Measurements from ENCODE around the gene ARHGAP19. TPM values are rescaled to one million over a fixed set of nuclear protein-coding genes. Genes with fewer than 3 reads are reported as not detected.

Gene ARHGAP19
- total and polyA plus RNA-seq, 2 of the 8 experiments (the other 6 are each of a cell fraction or from before 2014, with no cell fraction given), result 13.3 to 32.1 TPM

DNA sequence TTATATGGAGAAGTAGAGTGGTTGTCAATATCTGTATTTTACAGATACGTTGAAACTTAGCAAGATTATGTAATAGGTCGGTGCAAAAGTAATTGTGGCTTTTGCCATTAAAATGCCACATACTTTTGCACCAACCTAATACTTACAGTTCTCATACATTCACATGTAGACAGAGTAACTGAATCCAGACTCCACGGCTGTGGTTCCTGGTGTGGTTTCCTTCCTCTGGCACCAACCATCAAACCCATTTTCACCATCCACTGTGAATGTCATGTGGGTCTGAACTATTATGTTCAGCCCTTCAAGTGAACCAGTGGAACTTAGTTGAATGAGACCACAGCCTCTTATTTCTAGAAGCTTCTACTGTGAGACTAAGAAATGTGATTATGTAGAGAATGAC is 75.1 kb downstream of the ARHGAP19 start:
- POLR2A ChIA-PET (ENCODE audit: partially characterized antibody), result no interaction called here
- H3K14ac ChIP-seq (ENCODE audit: insufficient read length), result no peak overlapping the region
- WGBS, 2 experiments (ENCODE audit: extremely low coverage in 1 of 2, insufficient coverage in 1 of 2, insufficient read length in 1 of 2, insufficient replicate concordance in 2 of 2, low coverage in 1 of 2, low lambda C conversion rate in 2 of 2, missing lambda C conversion rate in 1 of 2), result 80% methylated on average over 3 of the region's 3 CpGs; no CpG with 5 or more reads in 1 of the 2 experiments
- TF ChIP-seq, protein P1, sequence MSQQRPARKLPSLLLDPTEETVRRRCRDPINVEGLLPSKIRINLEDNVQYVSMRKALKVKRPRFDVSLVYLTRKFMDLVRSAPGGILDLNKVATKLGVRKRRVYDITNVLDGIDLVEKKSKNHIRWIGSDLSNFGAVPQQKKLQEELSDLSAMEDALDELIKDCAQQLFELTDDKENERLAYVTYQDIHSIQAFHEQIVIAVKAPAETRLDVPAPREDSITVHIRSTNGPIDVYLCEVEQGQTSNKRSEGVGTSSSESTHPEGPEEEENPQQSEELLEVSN (IDR thresholded peaks at IDR 0.05), result no peak
- TF ChIP-seq JUND (IDR thresholded peaks at IDR 0.05; ENCODE audit: low read length), result no peak
- no peak for TF ChIP-seq RXRA (IDR thresholded peaks at IDR 0.05; ENCODE audit: insufficient read depth, low read depth, low read length)
- no peak for TF ChIP-seq SUZ12 (IDR thresholded peaks at IDR 0.05; ENCODE audit: low read length)
- no peak for TF ChIP-seq HDAC2 (IDR thresholded peaks at IDR 0.05; ENCODE audit: borderline replicate concordance in 1 of 2, low read depth in 2 of 2, low read length in 2 of 2)
- TF ChIP-seq KDM5A (IDR thresholded peaks at IDR 0.05; ENCODE audit: low read length), result no peak
- no peak for TF ChIP-seq NRF1 (IDR thresholded peaks at IDR 0.05; ENCODE audit: low read depth, low read length)
- no peak for TF ChIP-seq SP1 (IDR thresholded peaks at IDR 0.05; ENCODE audit: low read depth, low read length)
- TF ChIP-seq RNF2 (IDR thresholded peaks at IDR 0.05; ENCODE audit: borderline replicate concordance, low read depth, low read length, missing control alignments, poor library complexity, severe bottlenecking), result no peak

More for the DNA sequence above, 75.1 kb downstream of the ARHGAP19 start:
- H2BK15ac ChIP-seq (ENCODE audit: low read length), result no peak overlapping the region
- H3K27me3 ChIP-seq (replicated peaks in 1 of 4; ENCODE audit: control insufficient read depth in 3 of 4, extremely low read depth in 1 of 4, insufficient read depth in 3 of 4, low read length in 3 of 4), result no peaks in the 10 kb centered on the region
- no peaks in the 10 kb centered on the region for H3K79me1 ChIP-seq (ENCODE audit: low read depth, low read length)
- DNase-seq (ENCODE audit: low read depth in 1 of 2, low spot score in 2 of 2), result no peak
- H3K4me3 ChIP-seq (ENCODE audit: extremely low read depth in 1 of 4, insufficient read depth in 2 of 4, low read depth in 3 of 4, low read length in 4 of 4), result no peak overlapping the region
- no peak overlapping the region for H4K91ac ChIP-seq (replicated peaks; ENCODE audit: insufficient read length, low read length)
- no peak overlapping the region for H3K56ac ChIP-seq (replicated peaks; ENCODE audit: insufficient read length, low read depth, low read length)
- H3K27ac ChIP-seq (ENCODE audit: low read depth, low read length), result no peak overlapping the region
- no peaks in the 10 kb centered on the region for H3K79me2 ChIP-seq (ENCODE audit: control insufficient read depth in 1 of 2, insufficient read depth in 2 of 2, low read length in 2 of 2)
- CTCF ChIA-PET (ENCODE audit: partially characterized antibody), result interaction anchor here (0.8 to 44.6 kb wide), 8 partner anchors 8 to 217 kb away, joined by 3 to 1348 read pairs (median 9); no protein-coding TSS in a partner anchor
- no peaks in the 10 kb centered on the region for H3K23me2 ChIP-seq (ENCODE audit: low read depth, low read length)
- H3K4me1 ChIP-seq (replicated peaks in 1 of 4; ENCODE audit: control insufficient read depth in 3 of 4, insufficient read depth in 4 of 4, low read length in 3 of 4), result peaks cover 0 to 4% (median under 1%) of the 10 kb centered on the region in 4 experiments; a peak in 2 of 7 replicates
- no peak overlapping the region for H2AFZ ChIP-seq (ENCODE audit: low read length)
- FAIRE-seq, result no peak
- no peak overlapping the region for H4K8ac ChIP-seq (ENCODE audit: extremely low read depth, insufficient read depth, low read length)
- H3K4me2 ChIP-seq (ENCODE audit: insufficient read depth in 1 of 2, low read depth in 2 of 2, low read length in 2 of 2), result no peak overlapping the region
- no peak overlapping the region for H2AK5ac ChIP-seq (ENCODE audit: low read depth, low read length)
- no peak overlapping the region for H2BK20ac ChIP-seq (ENCODE audit: low read length)
- no peaks in the 10 kb centered on the region for H4K20me1 ChIP-seq (replicated peaks in 1 of 2; ENCODE audit: control insufficient read depth in 1 of 2, insufficient read depth in 2 of 2, low read length in 2 of 2)
- H2BK12ac ChIP-seq (ENCODE audit: low read depth, low read length), result no peak overlapping the region
- no peak overlapping the region for H3K4ac ChIP-seq (replicated peaks; ENCODE audit: insufficient read length, low read depth, low read length)
- H2BK120ac ChIP-seq (replicated peaks; ENCODE audit: low read depth, low read length), result no peak overlapping the region
- no peak overlapping the region for H2BK5ac ChIP-seq (ENCODE audit: low read depth, low read length)
- no peak overlapping the region for H4K5ac ChIP-seq (ENCODE audit: insufficient read length, low read depth, low read length)
- H3K18ac ChIP-seq (ENCODE audit: extremely low read depth, low read length), result no peak overlapping the region
- H3K9me3 ChIP-seq (ENCODE audit: insufficient read depth in 2 of 2, low read depth in 1 of 2, low read length in 1 of 2), result no peaks in the 10 kb centered on the region
- no peaks in the 10 kb centered on the region for H3K36me3 ChIP-seq (ENCODE audit: control insufficient read depth in 2 of 4, insufficient read depth in 4 of 4, low read length in 3 of 4)
- no peak overlapping the region for H3K9ac ChIP-seq (replicated peaks in 1 of 4; ENCODE audit: extremely low read depth in 1 of 4, low read depth in 3 of 4, low read length in 3 of 4)
- H3K23ac ChIP-seq (ENCODE audit: insufficient read length), result no peak overlapping the region
